CD14-positive monocyte (primary cell): Measurements from ENCODE around the gene GKN1. TPM values are rescaled to one million over a fixed set of nuclear protein-coding genes. Genes with fewer than 3 reads are reported as not detected.

Experiments used
- DNase-seq, 3 donors: peaks; one replicate each; pipeline ENCODE4 v3.0.0-alpha.2; 2011 to 2022
- H2AFZ ChIP-seq: 2 replicates; pipeline ENCODE4 v1.6.0; 2012; ENCODE audit warnings: mild to moderate bottlenecking, low read depth, low read length, inconsistent platforms; ENCODE audit not compliant: insufficient read depth, poor library complexity, severe bottlenecking
- H3K27ac ChIP-seq, 2 donors: 1 replicate in 1 of 2; 2 replicates in 1 of 2; pipeline ENCODE4 v1.5.1; 2012 to 2013; ENCODE audit warnings: low read length in 2 of 2, control low read depth in 1 of 2, inconsistent platforms in 1 of 2, low read depth in 1 of 2, mild to moderate bottlenecking in 1 of 2
- H3K27me3 ChIP-seq, 2 donors: one replicate each; pipeline versions ENCODE4 v1.6.0 to v1.6.1; 2011 to 2013; ENCODE audit warnings: low read length in 2 of 2; ENCODE audit not compliant: control insufficient read depth in 2 of 2, insufficient read depth in 2 of 2
- H3K36me3 ChIP-seq, 2 donors: replicated peaks in 1 of 2; 1 replicate in 1 of 2; 2 replicates in 1 of 2; pipeline versions ENCODE4 v1.5.1 to v1.6.1; 2012 to 2013; ENCODE audit warnings: low read length in 2 of 2, control low read depth in 1 of 2, inconsistent platforms in 1 of 2, mild to moderate bottlenecking in 1 of 2; ENCODE audit not compliant: insufficient read depth in 2 of 2, control insufficient read depth in 1 of 2
- H3K4me1 ChIP-seq, 2 donors: 1 replicate in 1 of 2; 2 replicates in 1 of 2; pipeline versions ENCODE4 v1.5.1 to v1.6.1; 2012 to 2013; ENCODE audit warnings: low read length in 2 of 2, control low read depth in 1 of 2, inconsistent platforms in 1 of 2, mild to moderate bottlenecking in 1 of 2, moderate library complexity in 1 of 2; ENCODE audit not compliant: insufficient read depth in 2 of 2, control insufficient read depth in 1 of 2
- H3K4me2 ChIP-seq: replicated peaks from 2 replicates; pipeline ENCODE3; 2012; ENCODE audit warnings: low read length, moderate library complexity, mild to moderate bottlenecking; ENCODE audit not compliant: poor library complexity, severe bottlenecking; ENCODE audit errors: extremely low read depth
- H3K4me3 ChIP-seq, 3 experiments: fragments of 200-600 bp in 1 of 3; sonication (generic) in 1 of 3; replicated peaks in 1 of 3; 1 replicate in 2 of 3; 2 replicates in 1 of 3; pipeline ENCODE4 v1.5.1; 2011 to 2013; ENCODE audit warnings: low read length in 3 of 3, mild to moderate bottlenecking in 3 of 3, control low read depth in 2 of 3, low read depth in 2 of 3, inconsistent platforms in 1 of 3, moderate library complexity in 1 of 3
- H3K79me2 ChIP-seq: 2 replicates; pipeline ENCODE4 v1.6.0; 2012; ENCODE audit warnings: mild to moderate bottlenecking, control low read depth, inconsistent platforms, low read length, moderate library complexity; ENCODE audit not compliant: insufficient read depth
- H3K9ac ChIP-seq: 2 replicates; pipeline ENCODE4 v1.6.0; 2017; ENCODE audit warnings: low read length, mild to moderate bottlenecking; ENCODE audit not compliant: insufficient read depth, poor library complexity, severe bottlenecking
- H3K9me3 ChIP-seq, 2 donors: replicated peaks in 1 of 2; 1 replicate in 1 of 2; 2 replicates in 1 of 2; pipeline versions ENCODE4 v1.5.1 to v1.6.1; 2012 to 2013; ENCODE audit warnings: low read length in 2 of 2, control low read depth in 1 of 2; ENCODE audit not compliant: control insufficient read depth in 1 of 2, insufficient read depth in 1 of 2
- H4K20me1 ChIP-seq: 2 replicates; pipeline ENCODE4 v1.6.0; 2012; ENCODE audit warnings: mild to moderate bottlenecking, low read length, control low read depth, moderate library complexity; ENCODE audit not compliant: insufficient read depth
- H3K27ac Mint-ChIP-seq, 7 donors: one replicate each; pipeline ENCODE4 v1.8.0; 2020; ENCODE audit warnings: mild to moderate bottlenecking in 7 of 7, mixed read lengths in 7 of 7, moderate library complexity in 6 of 7, inconsistent platforms in 2 of 7
- H3K27me3 Mint-ChIP-seq, 3 donors: one replicate each; pipeline ENCODE4 v1.8.0; 2021 to 2022; ENCODE audit warnings: low read depth in 3 of 3, mild to moderate bottlenecking in 3 of 3, mixed read lengths in 3 of 3, moderate library complexity in 3 of 3, inconsistent platforms in 1 of 3
- H3K36me3 Mint-ChIP-seq, 2 donors: one replicate each; pipeline ENCODE4 v1.8.0; 2020; ENCODE audit warnings: mixed read lengths in 2 of 2, inconsistent platforms in 1 of 2, mild to moderate bottlenecking in 1 of 2
- H3K4me1 Mint-ChIP-seq: one replicate; pipeline ENCODE4 v1.8.0; 2020; ENCODE audit warnings: mild to moderate bottlenecking, mixed read lengths
- H3K4me3 Mint-ChIP-seq, 2 donors: one replicate each; pipeline ENCODE4 v1.8.0; 2020; ENCODE audit warnings: mild to moderate bottlenecking in 2 of 2, mixed read lengths in 2 of 2, moderate library complexity in 1 of 2
- H3K9me3 Mint-ChIP-seq, 7 donors: one replicate each; pipeline ENCODE4 v1.8.0; 2020 to 2022; ENCODE audit warnings: mixed read lengths in 7 of 7, mild to moderate bottlenecking in 6 of 7, moderate library complexity in 6 of 7, inconsistent platforms in 2 of 7
- CTCF ChIP-seq: fragments of 200-600 bp; IDR thresholded peaks from one replicate; pipeline ENCODE4 v1.8.0; 2022; ENCODE audit warnings: antibody characterized with exemption, mild to moderate bottlenecking
- WGBS: methylation state at CpG from one replicate; pipeline ENCODE4 v1.1.5; 2013; ENCODE audit warnings: missing lambda C conversion rate; ENCODE audit not compliant: insufficient coverage; 5-methylcytosine and 5-hydroxymethylcytosine counted together
- intact Hi-C, 2 donors: fragments of 100-400 bp; cut with micrococcal nuclease; formaldehyde crosslinking; loops; one replicate each; pipeline versions ENCODE4 v1.15.0 to v1.15.1; 2023
- polyA plus RNA-seq, 3 donors: library from polyadenylated mRNA; depleted of rRNA in 1 of 3; unstranded in 2 of 3; stranded (reverse) in 1 of 3; fragments of 300-500 nt in 2 of 3; fragments of >200 nt in 1 of 3; fragmentation: Illumina TruSeq in 2 of 3; gene quantifications; 1 replicate in 2 of 3; 2 replicates in 1 of 3; pipeline ENCODE4 v1.2.3, GENCODE V29; 2012 to 2021

GKN1 gene
- polyA plus RNA-seq, 3 donors: not detected

GRCh38 chr2:68931799-68932198 lies 42.6 kb upstream of the GKN1 start:
- no peaks in the 10 kb centered on the region for H4K20me1 ChIP-seq
- intact Hi-C loops: no loop called here
- peaks cover 0 to 13% (median 2%) of the 10 kb centered on the region in 7 donors for H3K9me3 Mint-ChIP-seq
- H3K27me3 Mint-ChIP-seq: peaks cover 0 to 5% (median 1%) of the 10 kb centered on the region in 3 donors
- H2AFZ ChIP-seq: no peak overlapping the region
- no peaks in the 10 kb centered on the region for H3K4me1 Mint-ChIP-seq
- no peaks in the 10 kb centered on the region for H3K27me3 ChIP-seq
- no peaks in the 10 kb centered on the region for H3K36me3 ChIP-seq
- H3K36me3 Mint-ChIP-seq: no peaks in the 10 kb centered on the region
- 60% methylated on average over 3 of the region's 4 CpGs for WGBS
- no peaks in the 10 kb centered on the region for H3K9me3 ChIP-seq
- H3K9ac ChIP-seq: no peak overlapping the region
- no peak overlapping the region for H3K4me3 Mint-ChIP-seq
- DNase-seq: no peak
- H3K27ac ChIP-seq: no peak overlapping the region
- TF ChIP-seq CTCF: no peak
- no peak overlapping the region for H3K4me3 ChIP-seq
- H3K4me1 ChIP-seq: no peaks in the 10 kb centered on the region
- no peak overlapping the region for H3K4me2 ChIP-seq
- no peak overlapping the region for H3K27ac Mint-ChIP-seq
- no peaks in the 10 kb centered on the region for H3K79me2 ChIP-seq

- no peak overlapping the region for H3K27ac Mint-ChIP-seq
- H3K27ac ChIP-seq: no peak overlapping the region
- H3K4me1 Mint-ChIP-seq: no peaks in the 10 kb centered on the region
- no peaks in the 10 kb centered on the region for H4K20me1 ChIP-seq
- no peaks in the 10 kb centered on the region for H3K36me3 Mint-ChIP-seq
- H3K9me3 Mint-ChIP-seq: peaks cover 0 to 13% (median 2%) of the 10 kb centered on the region in 7 donors
- no peaks in the 10 kb centered on the region for H3K4me1 ChIP-seq
- H3K36me3 ChIP-seq: no peaks in the 10 kb centered on the region
- H2AFZ ChIP-seq: no peak overlapping the region
- H3K4me3 Mint-ChIP-seq: no peak overlapping the region
- no peak overlapping the region for H3K4me3 ChIP-seq
- intact Hi-C loops: no loop called here
- no peak for DNase-seq
- no peak for TF ChIP-seq CTCF
- H3K27me3 ChIP-seq: no peaks in the 10 kb centered on the region
- no peak overlapping the region for H3K4me2 ChIP-seq
- peaks cover 0 to 6% (median 1%) of the 10 kb centered on the region in 3 donors for H3K27me3 Mint-ChIP-seq
- no CpG with 5 or more reads among the region's 4 CpGs for WGBS
- H3K79me2 ChIP-seq: no peaks in the 10 kb centered on the region
- H3K9ac ChIP-seq: no peak overlapping the region
- H3K9me3 ChIP-seq: no peaks in the 10 kb centered on the region
These were observed 42.0 kb upstream of the GKN1 start for GRCh38 chr2:68932402-68932801.
